ENCODE measurements around the gene KLC4.
"Not testable (repeated sequence)": the region's sequence is repeated elsewhere in the genome, so short reads cannot be mapped to it uniquely, and the experiment has no call there.

The KLC4 gene

GRCh38 chr6:43036712-43037111 lies 22.7 kb upstream of the KLC4 start:
- no peak for DNase-seq (ENCODE audit: low read depth, low spot score)

GRCh38 chr6:43037197-43037596 lies 22.2 kb upstream of the KLC4 start:
- DNase-seq (ENCODE audit: low read depth, low spot score): peak; percentile 26

GRCh38 chr6:43037706-43038105 lies 21.7 kb upstream of the KLC4 start:
- DNase-seq (ENCODE audit: low read depth, low spot score): no peak

- no peak for DNase-seq (ENCODE audit: low read depth, low spot score)
Measured at GRCh38 chr6:43038727-43039126, 20.7 kb upstream of the KLC4 start.

- no peak for DNase-seq (ENCODE audit: low read depth, low spot score)
Measured at GRCh38 chr6:43040542-43041257, 18.7 kb upstream of the KLC4 start.

- not testable (repeated sequence) for DNase-seq (ENCODE audit: low read depth, low spot score)
Measured at GRCh38 chr6:43041475-43041874, 18.0 kb upstream of the KLC4 start.

GRCh38 chr6:43043310-43043709 lies 16.1 kb upstream of the KLC4 start:
- no peak for DNase-seq (ENCODE audit: low read depth, low spot score)

- no peak for DNase-seq (ENCODE audit: low read depth, low spot score)
Measured at GRCh38 chr6:43045371-43045930, 14.0 kb upstream of the KLC4 start.

- DNase-seq (ENCODE audit: low read depth, low spot score): no peak
Measured at GRCh38 chr6:43047998-43048397, 11.4 kb upstream of the KLC4 start.

GRCh38 chr6:43050981-43051380 lies 8.4 kb upstream of the KLC4 start:
- DNase-seq (ENCODE audit: low read depth, low spot score): no peak

GRCh38 chr6:43052225-43052841 lies 7.1 kb upstream of the KLC4 start:
- no peak for DNase-seq (ENCODE audit: low read depth, low spot score)

GRCh38 chr6:43052842-43053544 lies 6.4 kb upstream of the KLC4 start:
- peak; percentile 56 for DNase-seq (ENCODE audit: low read depth, low spot score)

- peak; percentile 98 for DNase-seq (ENCODE audit: low read depth, low spot score)
Measured at GRCh38 chr6:43053545-43054205, 5.8 kb upstream of the KLC4 start, which contains the start of gene CUL7. Gene CUL7, minus strand, starts transcription at chr6:43053851. Its CDS starts 1,063 bp downstream, at chr6:43052788.

GRCh38 chr6:43054206-43054943 lies 5.1 kb upstream of the KLC4 start:
- DNase-seq (ENCODE audit: low read depth, low spot score): peak; percentile 14

GRCh38 chr6:43055966-43056365 lies 3.5 kb upstream of the KLC4 start:
- no peak for DNase-seq (ENCODE audit: low read depth, low spot score)

- DNase-seq (ENCODE audit: low read depth, low spot score): no peak
Measured at GRCh38 chr6:43058531-43058930, 900 bp upstream of the KLC4 start.

- peak; percentile 44 for DNase-seq (ENCODE audit: low read depth, low spot score)
Measured at GRCh38 chr6:43060034-43060754, 763 bp downstream of the KLC4 start.

- DNase-seq (ENCODE audit: low read depth, low spot score): no peak
Measured at GRCh38 chr6:43060755-43061633, 1.6 kb downstream of the KLC4 start.

GRCh38 chr6:43061861-43062260 lies 2.4 kb downstream of the KLC4 start:
- peak; percentile 47 for DNase-seq (ENCODE audit: low read depth, low spot score)
